NT2/D1 (cell line): ENCODE data around the gene CPT2.

Experiments used
- YY1 ChIP-seq: IDR thresholded peaks from 2 replicates; pipeline ENCODE4 v1.6.1; 2011; ENCODE audit not compliant: insufficient read length, insufficient read depth
- ZNF274 ChIP-seq: IDR thresholded peaks from 2 replicates; pipeline ENCODE4 v1.6.1; 2011; ENCODE audit warnings: mild to moderate bottlenecking, low read depth, low read length

DNA sequence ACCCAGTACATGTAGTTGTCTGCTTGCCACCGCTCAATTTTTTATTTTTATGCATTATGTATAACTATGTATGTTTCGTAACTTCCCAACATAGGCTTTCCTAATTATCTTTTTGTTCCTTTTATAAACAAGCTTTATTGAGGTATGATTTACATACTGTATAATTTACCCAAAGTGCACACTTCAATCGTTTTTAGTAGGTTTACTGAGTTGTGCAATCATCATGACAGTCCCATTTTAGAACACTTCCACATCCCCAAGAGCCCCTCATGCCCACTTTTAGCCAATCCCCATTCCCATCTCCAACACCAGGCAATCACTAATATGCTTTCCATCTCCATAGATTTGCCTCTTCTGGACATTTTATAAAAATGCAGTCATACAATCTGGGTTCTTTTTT lies 39.8 kb upstream of the CPT2 start:
- no peak for TF ChIP-seq ZNF274
- no peak for TF ChIP-seq YY1
